ENCODE results near the gene NELFB. TPM values are rescaled to one million over a fixed set of nuclear protein-coding genes. Genes with fewer than 3 reads are reported as not detected.
A peak's percentile ranks its signal among the peaks of the same experiment; 100 is the strongest.
"Not testable (repeated sequence)": the region's sequence is repeated elsewhere in the genome, so short reads cannot be mapped to it uniquely, and the experiment has no call there.

NELFB gene
- total RNA-seq, 1 donor from 2014 or later: 48.3 TPM

DNA sequence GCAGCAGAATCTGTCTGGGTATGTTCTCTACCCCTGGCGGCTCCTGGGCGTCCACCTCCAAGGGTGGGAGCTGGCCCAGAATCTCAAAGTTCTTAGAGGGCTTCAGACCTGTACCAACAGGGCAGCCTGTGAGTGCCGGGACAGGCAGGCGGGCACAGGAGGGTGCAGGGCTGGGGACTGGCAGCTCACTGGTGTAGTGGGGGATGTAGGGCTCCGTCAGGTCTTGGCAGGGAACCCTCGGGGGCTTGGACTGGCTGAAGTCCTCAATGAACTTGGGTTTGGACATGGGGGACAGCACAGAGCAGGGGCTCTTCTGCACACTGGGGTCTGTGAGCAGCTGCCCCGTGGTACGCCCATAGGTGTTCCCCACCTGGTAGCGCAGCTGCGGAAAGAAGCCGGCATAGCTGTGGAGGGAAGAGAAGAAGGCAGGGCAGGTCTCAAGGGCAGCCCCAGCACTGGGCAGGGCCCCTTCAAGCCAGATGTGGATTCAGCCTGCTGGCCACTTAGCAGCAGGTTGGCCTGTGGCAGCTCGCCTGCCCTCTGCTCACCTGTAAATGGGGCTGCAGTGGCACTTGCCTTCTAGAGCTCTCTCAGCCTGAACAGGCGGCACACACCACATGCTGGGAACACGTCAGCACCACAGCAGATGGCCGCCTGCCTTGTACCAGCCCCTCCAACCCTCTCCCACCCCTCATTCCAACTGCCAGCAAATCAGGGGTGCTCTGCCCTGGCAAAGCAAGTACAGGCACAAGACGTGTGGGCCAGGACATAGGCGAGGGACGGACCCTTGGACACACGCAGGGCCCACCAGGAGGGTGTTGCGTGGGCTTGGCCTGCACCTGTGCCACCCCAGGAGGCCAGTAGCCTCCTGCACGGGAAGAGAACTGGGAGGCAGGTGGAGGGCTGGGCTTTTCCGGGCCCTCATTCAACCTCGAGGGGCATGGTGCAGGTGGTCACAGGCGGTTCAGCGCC, 9.4 kb upstream of the NELFB start:
- no peak for DNase-seq (ENCODE audit: low read depth)

DNA sequence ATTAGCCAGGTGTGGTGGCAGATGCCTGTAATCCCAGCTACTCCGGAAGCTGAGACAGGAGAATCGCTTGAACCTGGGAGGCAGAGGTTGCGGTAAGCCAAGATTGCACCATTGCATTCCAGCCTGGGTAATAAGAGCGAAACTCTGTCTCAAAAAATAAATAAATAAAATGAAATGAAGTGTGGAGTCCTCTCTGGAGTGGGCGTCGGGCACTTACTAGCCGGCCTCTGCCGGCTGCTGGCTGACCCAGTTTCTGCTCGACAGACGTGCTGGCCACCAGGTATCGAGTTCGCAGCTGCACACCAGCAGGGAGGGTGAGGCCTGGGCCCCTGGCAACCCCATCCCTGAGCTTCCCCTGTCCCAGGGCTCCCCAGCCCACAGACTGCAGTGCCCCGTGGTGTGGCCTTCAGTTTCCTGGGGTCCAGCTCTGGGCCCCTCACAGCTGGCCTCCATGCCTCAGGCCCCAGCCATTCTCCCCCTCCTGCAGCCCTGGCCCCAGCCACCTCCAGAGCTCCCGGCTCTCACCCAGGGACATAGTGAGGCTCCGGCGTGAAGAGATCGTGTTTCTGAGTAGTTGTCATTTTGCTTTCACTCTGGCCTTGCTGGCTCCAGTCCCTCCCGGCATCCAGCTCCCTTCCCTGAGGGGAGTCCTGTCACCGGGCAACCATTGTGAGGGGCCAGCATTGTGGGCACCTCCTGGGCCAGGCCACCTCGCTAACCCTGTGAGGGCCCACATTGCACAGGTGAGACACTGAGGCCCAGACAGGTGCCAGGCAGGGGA, 7.8 kb upstream of the NELFB start:
- no peak for DNase-seq (ENCODE audit: low read depth)

DNA sequence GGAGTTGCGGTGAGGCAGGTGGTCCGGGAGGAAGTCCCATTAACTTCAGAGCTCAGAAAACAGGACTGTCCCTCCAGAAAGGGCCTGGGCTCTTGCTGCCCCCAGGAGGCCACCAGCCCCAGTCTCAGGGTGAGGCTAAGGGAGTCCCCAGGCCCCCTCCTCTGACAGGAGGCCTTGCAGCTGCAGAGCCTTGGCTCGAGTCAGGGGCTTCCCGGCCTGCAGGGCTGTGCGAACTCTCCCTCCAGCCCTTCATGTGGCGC, 7.3 kb upstream of the NELFB start:
- no peak for DNase-seq (ENCODE audit: low read depth)

DNA sequence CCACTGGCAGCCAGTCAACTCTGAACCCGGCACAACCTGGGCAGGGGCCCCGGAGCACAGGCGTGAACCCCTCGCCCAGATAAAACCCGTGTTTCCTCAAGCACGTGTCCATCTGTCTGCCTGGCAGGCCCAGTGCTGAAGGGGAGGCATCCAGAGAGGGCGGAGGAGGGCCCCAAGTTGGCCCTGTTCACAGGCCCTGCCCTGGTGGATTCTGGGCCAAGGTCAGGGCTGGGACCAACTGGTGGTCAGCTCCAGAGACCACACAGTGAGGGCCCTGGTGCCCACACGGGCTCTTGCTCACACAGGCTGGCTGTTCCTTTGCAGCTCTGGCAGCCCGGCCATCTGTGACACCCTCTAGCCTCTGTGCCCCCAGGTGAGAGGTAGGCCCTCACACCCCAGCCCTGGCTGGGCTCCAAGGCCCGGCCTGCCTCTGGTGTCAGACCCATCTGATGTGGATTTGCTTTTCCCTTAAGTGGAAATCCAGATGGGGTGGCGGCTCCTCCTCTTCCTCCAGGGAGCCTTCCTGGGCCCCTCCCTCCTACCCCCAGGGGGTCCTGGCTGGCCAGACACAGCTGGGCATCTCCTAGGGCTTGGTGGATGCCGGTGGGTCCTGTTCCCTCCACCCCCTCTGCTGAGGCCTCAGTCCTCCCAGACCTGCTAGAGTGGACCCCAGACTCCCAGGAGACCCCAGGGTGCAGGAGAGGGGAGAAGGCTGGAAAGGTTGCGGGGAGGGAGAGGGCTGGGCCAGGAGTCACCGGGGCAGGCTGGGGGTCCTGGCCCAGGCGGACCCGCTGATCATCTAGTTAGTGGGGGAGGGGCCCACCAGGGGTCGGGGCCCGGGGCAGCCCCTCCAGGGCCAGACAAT, 4.6 kb upstream of the NELFB start:
- DNase-seq (ENCODE audit: low read depth): no peak

DNA sequence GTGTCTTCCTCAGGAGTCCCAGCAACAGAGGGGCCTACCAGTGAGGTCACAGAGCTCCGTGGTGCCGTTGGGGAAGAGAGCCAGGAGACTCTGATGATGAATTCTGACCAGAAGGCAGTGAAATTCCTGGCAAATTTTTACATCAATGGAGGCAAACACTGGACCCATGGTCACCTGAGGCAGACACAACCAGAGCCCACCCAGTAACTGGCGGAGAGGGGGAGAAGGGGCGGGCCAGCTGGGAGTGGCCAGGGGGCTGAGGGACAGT, 4.0 kb upstream of the NELFB start, which contains the start of gene STPG3:
TSS of gene STPG3 (plus strand) at position 93 of the 268 bp plus-strand sequence. CDS start at position 94, 1 bp downstream.
- DNase-seq (ENCODE audit: low read depth): no peak

DNA sequence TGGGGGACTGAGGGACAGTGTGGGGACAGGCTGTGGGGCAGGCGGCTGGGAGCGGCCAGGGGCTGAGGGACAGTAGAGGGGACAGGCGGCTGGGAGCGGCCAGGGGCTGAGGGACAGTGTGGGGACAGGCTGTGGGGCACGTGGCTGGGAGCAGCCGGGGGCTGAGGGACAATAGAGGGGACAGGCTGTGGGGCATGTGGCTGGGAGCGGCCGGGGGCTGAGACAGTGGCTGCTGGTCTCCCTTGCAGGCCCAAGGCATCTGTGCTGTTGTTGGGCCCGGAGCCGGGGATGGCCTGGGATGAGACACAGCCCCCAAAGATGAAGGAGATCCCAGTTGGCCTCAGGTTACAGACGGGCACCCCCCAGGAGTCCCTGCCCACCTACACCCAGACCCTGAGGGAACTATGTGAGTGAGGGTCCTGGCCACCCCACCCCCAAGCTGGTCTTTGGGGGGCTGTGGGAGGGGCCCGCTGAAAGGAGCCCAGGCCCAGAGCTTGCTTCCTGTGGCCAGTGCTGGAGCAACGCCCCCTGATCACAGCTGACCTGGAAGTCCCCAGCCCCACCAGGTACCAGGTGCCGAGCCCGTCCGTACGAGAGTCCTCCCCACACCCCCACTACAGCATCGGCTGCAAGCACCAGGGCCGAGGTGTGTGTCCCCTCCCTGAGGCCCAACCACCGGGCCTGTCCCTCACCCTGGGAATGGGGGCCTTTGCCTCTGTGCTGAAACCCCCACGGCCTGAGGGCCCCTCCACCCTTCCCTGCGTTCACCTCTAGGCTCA, 3.4 kb upstream of the NELFB start:
- DNase-seq (ENCODE audit: low read depth): no peak

DNA sequence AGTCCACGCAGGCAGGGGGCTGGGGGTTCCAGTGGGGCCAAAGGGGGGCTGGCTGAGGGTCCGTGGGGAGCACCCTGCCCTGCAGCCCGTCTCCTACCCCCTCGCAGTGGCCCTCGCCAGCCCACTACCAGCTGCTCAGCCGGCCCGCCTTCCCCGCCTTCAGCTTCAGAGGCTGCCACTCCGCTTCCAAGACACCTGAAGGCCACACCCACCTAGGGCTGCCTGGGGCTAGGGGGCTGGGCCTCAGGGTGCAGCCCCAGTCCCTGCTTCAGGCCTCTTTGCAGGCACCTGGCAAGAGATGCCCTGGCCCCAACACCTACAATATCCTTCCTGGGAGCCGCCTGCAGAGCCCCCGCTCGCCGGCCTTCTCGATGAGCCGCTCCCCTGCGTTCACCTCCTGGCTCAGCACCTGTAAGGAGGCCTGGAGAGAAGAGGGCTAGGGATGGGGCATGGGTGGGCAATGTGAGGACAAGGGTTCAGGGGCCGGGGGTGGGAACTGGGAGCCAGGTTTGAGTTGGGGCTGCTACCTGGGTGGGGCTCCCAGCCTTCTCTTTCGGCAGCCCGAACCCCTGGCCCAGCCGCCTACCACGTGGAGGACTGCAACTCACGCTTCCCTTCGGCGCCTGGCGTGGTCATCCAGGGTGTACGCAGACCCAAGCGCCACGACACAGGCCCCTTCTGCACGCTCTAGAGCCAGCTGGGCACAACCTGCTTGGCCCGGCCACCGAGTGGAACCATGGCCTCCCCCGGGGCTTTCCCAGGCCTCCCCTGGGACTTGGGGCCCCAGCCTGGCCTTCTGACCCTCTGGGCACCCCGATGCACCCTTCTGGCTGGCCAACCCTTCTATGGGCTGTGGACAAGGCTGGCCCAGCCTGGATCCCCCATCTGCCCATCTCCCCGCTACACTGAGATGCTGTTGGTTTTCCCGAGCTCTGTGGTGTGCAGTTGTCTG, 2.3 kb upstream of the NELFB start:
- DNase-seq (ENCODE audit: low read depth): no peak

DNA sequence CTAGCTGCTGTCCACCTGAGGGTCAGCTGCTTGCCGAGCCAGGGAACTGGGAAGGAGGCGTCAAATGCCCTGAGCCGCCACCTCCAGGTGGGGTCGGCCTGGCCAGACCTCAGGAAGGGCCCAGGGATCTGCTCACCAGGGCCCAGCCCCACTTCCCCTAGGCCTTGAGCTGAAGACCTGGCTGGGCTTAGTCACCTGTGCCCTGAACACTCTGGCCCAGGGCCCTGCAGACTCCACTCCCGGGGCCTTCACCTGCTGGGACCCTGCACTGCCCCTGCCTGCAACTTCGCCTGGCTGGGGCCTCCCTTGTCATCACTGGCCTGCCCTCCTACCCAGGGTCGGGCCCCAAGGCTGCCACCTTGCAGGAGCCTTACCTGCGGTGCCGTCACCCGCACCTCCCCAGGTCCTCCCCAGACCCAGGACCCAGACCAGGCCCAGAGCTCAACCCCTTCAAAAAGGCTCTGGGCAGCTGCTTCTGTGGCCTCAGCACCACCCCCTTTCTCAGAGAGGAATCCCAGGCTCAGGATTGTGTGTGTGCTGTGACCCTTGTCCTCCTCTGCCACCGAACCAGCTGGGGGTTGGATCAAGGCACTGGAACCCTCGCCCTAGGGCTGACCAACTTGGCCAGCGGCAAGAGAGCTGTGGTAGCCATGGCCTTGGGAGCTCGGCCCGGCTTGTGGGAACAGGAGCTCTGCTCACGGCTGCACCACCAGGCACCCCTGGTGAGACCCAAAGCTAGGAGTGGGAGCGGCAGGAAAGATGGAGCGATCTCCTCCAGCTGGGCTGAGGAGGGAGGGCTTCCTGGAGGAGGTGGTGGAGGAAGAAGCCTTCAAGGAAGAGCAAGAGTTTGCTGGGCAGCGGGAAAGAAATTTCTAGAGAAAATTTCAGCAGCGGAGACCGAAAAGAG, 1.2 kb upstream of the NELFB start:
- DNase-seq (ENCODE audit: low read depth): peak; percentile 62

DNA sequence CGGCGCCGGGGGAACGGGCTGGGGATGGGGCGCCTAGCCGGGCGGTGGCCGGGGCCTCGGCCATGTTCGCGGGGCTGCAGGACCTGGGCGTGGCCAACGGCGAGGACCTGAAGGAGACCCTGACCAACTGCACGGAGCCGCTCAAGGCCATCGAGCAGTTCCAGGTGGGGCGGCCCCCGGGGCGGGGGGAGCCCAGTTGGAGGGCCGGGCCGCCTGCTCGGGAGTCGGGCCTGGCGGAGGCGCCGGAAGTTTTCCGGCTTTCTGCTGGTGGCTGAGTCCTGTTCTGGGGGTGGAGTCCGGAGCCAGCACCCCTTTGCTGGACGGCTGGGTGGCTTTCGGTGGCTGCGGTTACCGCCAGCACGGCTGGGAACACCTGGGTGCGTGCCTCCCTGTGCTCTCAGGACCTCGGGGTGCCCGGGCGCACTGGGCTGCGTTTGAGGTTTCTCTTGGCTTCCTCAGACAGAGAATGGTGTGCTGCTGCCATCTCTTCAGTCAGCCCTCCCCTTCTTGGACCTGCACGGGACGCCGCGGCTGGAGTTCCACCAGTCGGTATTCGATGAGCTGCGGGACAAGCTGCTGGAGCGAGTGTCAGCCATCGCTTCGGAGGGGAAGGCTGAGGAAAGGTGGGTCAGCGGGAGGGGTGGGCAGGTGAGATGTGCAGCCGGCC, 454 bp downstream of the NELFB start:
- peak; percentile 48 for DNase-seq (ENCODE audit: low read depth)

DNA sequence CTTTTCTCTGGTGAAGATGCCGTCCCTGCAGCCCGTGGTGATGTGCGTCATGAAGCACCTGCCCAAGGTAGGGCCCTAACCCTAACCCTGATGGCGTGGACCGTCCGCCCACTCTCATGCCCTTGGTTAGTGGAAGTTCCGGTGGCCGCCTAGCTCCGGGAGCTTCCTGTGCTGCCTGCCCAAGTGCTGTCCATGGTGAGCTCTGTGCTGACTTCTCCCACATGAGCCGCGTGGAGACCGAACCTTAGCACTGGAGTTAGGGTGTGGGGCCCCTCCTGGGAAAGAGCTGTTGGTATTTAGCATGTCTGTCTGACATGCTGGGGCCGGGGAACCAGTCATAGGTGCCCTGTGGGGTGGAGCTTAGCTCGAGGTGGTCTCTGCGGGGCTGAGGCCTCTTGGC, 1.2 kb downstream of the NELFB start:
- no peak for DNase-seq (ENCODE audit: low read depth)

DNA sequence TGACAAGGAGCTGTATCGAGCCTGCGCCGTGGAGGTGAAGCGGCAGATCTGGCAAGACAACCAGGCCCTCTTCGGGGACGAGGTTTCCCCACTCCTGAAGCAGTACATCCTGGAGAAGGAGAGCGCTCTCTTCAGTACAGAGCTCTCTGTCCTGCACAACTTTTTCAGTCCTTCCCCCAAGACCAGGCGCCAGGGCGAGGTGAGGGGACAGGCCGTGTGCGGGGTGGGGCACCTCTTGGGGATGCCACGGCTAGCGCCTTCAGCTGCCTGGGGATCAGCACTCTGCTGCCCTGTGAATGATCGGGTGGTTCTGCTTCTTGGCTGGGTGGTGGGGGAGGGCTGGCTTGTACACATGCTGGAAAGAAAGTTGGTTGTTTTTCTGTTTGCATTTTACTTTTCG, 1.7 kb downstream of the NELFB start:
- DNase-seq (ENCODE audit: low read depth): no peak

DNA sequence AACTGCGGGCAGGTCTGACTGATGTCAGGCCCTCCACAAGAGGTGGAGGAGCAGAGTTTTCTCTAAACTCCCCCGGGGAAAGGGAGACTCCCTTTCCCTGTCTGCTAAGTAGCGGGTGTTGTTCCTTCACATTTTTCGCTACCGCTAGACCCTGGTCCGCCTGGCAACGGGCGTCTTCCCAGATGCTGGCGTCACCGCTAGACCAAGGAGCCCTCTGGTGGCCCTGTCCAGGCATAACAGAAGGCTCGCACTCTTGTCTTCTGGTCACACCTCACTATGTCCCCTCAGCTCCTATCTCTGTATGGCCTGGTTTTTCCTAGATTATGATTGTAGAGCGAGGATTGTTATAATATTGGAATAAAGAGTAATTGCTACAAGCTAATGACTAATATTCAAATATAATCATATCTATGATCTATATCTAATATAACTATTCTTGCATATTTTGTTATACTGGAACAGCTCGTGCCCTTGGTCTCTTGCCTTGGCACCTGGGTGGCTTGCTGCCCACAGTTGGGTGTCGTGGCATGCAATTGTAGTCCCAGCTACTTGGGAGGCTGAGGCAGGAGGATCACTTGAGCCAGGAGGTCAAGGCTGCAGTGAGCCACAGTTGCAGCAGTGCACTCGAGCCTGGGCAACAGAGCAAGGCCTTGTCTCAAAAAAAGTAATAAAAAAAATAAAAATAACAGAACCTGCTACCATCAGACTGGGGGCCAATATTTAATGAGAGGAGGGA, 7.2 kb downstream of the NELFB start:
- DNase-seq (ENCODE audit: low read depth): not testable (repeated sequence)

DNA sequence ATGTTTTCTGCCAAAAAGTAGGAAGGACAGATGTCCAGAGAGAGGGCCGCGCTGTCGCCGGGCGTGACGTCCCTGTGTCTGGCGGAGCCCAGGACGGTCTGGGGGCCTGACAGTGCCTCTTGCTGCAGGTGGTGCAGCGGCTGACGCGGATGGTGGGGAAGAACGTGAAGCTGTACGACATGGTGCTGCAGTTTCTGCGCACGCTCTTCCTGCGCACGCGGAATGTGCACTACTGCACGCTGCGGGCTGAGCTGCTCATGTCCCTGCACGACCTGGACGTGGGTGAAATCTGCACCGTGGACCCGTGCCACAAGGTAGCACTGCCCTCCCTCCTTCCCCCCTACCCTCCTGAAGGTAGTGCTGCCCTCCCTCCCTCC, 7.8 kb downstream of the NELFB start:
- no peak for DNase-seq (ENCODE audit: low read depth)

DNA sequence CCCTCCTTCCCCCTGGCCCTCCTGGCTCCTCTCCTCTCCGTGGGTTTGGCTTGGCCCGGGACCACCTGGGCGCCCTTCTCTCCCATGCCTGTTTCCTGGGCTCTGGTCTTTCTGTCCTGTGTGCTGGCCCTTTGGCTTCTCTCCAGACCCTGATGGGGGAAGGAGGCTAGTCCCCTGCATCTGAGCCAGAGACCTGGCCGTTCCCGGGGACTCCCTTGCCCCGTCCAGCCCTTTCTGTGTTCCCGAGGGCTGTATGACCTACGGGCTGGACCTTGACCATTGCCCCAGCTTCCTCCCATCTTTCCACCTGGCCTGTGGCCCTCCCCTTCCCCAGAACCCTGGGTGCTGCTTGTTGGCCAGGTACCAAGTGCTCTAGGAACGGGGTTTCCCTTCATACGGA, 8.4 kb downstream of the NELFB start:
- DNase-seq (ENCODE audit: low read depth): no peak

DNA sequence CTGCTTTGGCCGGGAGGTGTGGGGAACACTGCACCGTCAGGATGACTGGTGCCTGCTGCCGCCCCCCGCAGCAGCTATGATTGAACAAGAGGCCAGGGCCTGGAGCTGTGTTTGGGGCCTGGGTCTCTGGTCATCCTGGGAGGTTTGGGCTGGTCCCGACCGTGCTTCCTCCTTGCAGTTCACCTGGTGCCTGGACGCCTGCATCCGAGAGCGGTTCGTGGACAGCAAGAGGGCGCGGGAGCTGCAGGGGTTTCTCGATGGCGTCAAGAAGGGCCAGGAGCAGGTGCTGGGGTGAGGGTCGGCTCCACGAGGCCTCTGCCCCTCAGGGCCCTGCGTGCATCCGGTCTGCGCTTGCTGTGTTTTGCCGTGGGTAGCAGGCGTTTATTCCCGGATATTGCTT, 8.9 kb downstream of the NELFB start:
- DNase-seq (ENCODE audit: low read depth): no peak

DNA sequence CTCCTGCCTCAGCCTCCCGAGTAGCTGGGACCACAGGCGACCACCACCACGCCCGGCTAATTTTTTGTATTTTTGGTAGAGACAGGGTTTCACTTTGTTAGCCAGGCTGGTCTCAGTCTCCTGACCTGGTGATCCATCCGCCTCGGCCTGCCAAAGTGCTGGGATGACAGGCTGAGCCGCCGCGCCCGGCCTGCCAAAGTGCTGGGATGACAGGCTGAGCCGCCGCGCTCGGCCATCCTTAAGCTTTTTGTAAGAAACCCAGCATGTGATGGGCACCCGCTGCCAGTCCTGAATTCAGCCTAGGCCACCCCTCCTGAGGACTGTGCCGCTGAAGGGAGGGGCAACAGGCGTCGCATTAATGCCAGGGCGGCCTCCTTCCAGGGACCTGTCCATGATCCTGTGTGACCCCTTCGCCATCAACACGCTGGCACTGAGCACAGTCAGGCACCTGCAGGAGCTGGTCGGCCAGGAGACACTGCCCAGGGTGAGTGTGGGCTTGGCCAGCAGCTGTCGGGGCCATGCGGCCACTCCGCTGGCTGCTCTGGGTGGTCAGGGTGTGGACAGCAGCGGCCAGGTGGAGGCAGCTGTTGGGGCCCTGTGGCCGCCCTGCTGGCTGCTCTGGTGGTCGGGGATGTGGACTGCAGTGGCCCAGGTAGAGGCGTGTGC, 10.5 kb downstream of the NELFB start:
- DNase-seq (ENCODE audit: low read depth): no peak

DNA sequence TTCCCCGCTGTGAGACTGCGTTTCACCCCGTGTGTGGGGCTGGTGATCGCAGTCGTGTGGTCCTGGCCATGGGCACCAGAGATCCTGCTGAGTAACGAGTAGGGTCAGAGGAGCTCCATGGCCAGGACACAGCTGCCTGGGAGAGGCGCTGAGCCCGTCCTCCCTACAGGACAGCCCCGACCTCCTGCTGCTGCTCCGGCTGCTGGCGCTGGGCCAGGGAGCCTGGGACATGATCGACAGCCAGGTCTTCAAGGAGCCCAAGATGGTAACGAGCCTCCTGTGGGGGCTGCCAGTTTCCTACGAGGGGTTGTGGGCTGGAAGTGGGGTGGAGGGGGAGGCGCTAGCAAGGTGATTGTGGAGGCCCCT, 11.0 kb downstream of the NELFB start:
- no peak for DNase-seq (ENCODE audit: low read depth)
